HG03342 (cell line): Measurements from ENCODE around the gene DLG2.
"Not testable (repeated sequence)": the region's sequence is repeated elsewhere in the genome, so short reads cannot be mapped to it uniquely, and the experiment has no call there.

Experiments used
- ATAC-seq: cut with Tn5 transposase; IDR thresholded peaks from one replicate; pipeline ENCODE4 v1.9.1; 2021; ENCODE audit warnings: mild to moderate bottlenecking, moderate library complexity; ENCODE audit not compliant: unreplicated experiment

The DLG2 gene

GRCh38 chr11:85647078-85647477 lies 19.9 kb upstream of the DLG2 start:
- ATAC-seq, result no peak

GRCh38 chr11:85643191-85643614 lies 16.1 kb upstream of the DLG2 start:
- no peak for ATAC-seq

GRCh38 chr11:85634747-85635146 lies 7.6 kb upstream of the DLG2 start:
- ATAC-seq, result no peak

- peak; percentile 14 for ATAC-seq
Measured at GRCh38 chr11:85628771-85629341, 1.7 kb upstream of the DLG2 start.

GRCh38 chr11:85627998-85628770 lies 1.0 kb upstream of the DLG2 start, which contains the start of gene TMEM126B:
TMEM126B (plus strand) TSS chr11:85628593; CDS start chr11:85628608, 15 bp downstream.
- peak; percentile 98 for ATAC-seq

GRCh38 chr11:85626496-85626895 lies 648 bp downstream of the DLG2 start:
- ATAC-seq, result no peak

- no peak for ATAC-seq
Measured at GRCh38 chr11:85620256-85620655, 6.9 kb downstream of the DLG2 start.

GRCh38 chr11:85619499-85619898 lies 7.6 kb downstream of the DLG2 start:
- no peak for ATAC-seq

- ATAC-seq, result not testable (repeated sequence)
Measured at GRCh38 chr11:85611643-85612042, 15.5 kb downstream of the DLG2 start.

GRCh38 chr11:85609286-85609685 lies 17.9 kb downstream of the DLG2 start:
- not testable (repeated sequence) for ATAC-seq

- ATAC-seq, result not testable (repeated sequence)
Measured at GRCh38 chr11:85608621-85609020, 18.5 kb downstream of the DLG2 start.

GRCh38 chr11:85606237-85606636 lies 20.9 kb downstream of the DLG2 start:
- not testable (repeated sequence) for ATAC-seq

- ATAC-seq, result no peak
Measured at GRCh38 chr11:85603220-85603619, 23.9 kb downstream of the DLG2 start.

GRCh38 chr11:85602526-85603213 lies 24.5 kb downstream of the DLG2 start:
- no peak for ATAC-seq

- no peak for ATAC-seq
Measured at GRCh38 chr11:85599083-85599482, 28.1 kb downstream of the DLG2 start.

GRCh38 chr11:85596886-85597285 lies 30.3 kb downstream of the DLG2 start:
- ATAC-seq, result no peak

GRCh38 chr11:85595285-85595884 lies 31.8 kb downstream of the DLG2 start:
- ATAC-seq, result peak; percentile 80

GRCh38 chr11:85590848-85591483 lies 36.2 kb downstream of the DLG2 start:
- ATAC-seq, result no peak

- no peak for ATAC-seq
Measured at GRCh38 chr11:85589373-85589772, 37.8 kb downstream of the DLG2 start.

- peak; percentile 67 for ATAC-seq
Measured at GRCh38 chr11:85582111-85582510, 45.0 kb downstream of the DLG2 start.

GRCh38 chr11:85575388-85575787 lies 51.8 kb downstream of the DLG2 start:
- no peak for ATAC-seq
